Naive thymus-derived CD4-positive, alpha-beta T cell (primary cell): ENCODE results near the gene HOXD11. TPM values are rescaled to one million over a fixed set of nuclear protein-coding genes. Genes with fewer than 3 reads are reported as not detected.

Source experiments
- ATAC-seq: fragments of 150-1000 bp; cut with Tn5 transposase; 2 replicates; pipeline ENCODE4 v1.10.0; 2021; ENCODE audit warnings: mild to moderate bottlenecking, moderate library complexity
- CTCF ChIA-PET: fragments of 350-600 bp; sonication (Branson Sonifier 250); formaldehyde crosslinking; loops from one replicate; lab custom pipeline; 2021; ENCODE audit warnings: antibody characterized with exemption; lab: Charles Lee
- POLR2A ChIA-PET: fragments of 350-600 bp; sonication (Branson Sonifier 250); formaldehyde crosslinking; loops from one replicate; lab custom pipeline; 2021; ENCODE audit warnings: antibody characterized with exemption, inconsistent platforms; lab: Charles Lee
- DNase-seq, 9 donors: peaks; one replicate each; pipeline versions ENCODE4 v3.0.0 to v3.0.0-alpha.2; 2020 to 2022; ENCODE audit warnings: mixed read lengths in 1 of 9
- H3K27ac ChIP-seq: one replicate; pipeline ENCODE4 v1.7.0; 2013; ENCODE audit warnings: mild to moderate bottlenecking, low read depth, low read length, moderate library complexity
- H3K27me3 ChIP-seq, 2 donors: one replicate each; pipeline ENCODE4 v1.7.0; 2013; ENCODE audit warnings: low read length in 2 of 2, mild to moderate bottlenecking in 2 of 2, moderate library complexity in 2 of 2; ENCODE audit not compliant: control insufficient read depth in 2 of 2, insufficient read depth in 2 of 2
- H3K36me3 ChIP-seq, 3 experiments: 1 replicate in 2 of 3; 2 replicates in 1 of 3; pipeline ENCODE4 v1.7.0; 2013; ENCODE audit warnings: low read length in 3 of 3, mild to moderate bottlenecking in 3 of 3, moderate library complexity in 1 of 3; ENCODE audit not compliant: insufficient read depth in 3 of 3, control insufficient read depth in 2 of 3
- H3K4me1 ChIP-seq, 2 donors: one replicate each; pipeline ENCODE4 v1.7.0; 2013; ENCODE audit warnings: low read length in 2 of 2, mild to moderate bottlenecking in 2 of 2, moderate library complexity in 1 of 2; ENCODE audit not compliant: control insufficient read depth in 2 of 2, insufficient read depth in 2 of 2
- H3K4me3 ChIP-seq: 2 replicates; pipeline ENCODE4 v1.7.0; 2013; ENCODE audit warnings: mild to moderate bottlenecking, low read length
- H3K9me3 ChIP-seq, 3 experiments: 1 replicate in 2 of 3; 2 replicates in 1 of 3; pipeline ENCODE4 v1.7.0; 2013; ENCODE audit warnings: low read length in 3 of 3; ENCODE audit not compliant: control insufficient read depth in 2 of 3
- H3K27ac Mint-ChIP-seq, 9 donors: one replicate each; pipeline ENCODE4 v1.8.0; 2020 to 2022; ENCODE audit warnings: mixed read lengths in 9 of 9, mild to moderate bottlenecking in 8 of 9, moderate library complexity in 5 of 9, inconsistent platforms in 2 of 9
- H3K27me3 Mint-ChIP-seq, 5 donors: one replicate each; pipeline ENCODE4 v1.8.0; 2021 to 2022; ENCODE audit warnings: mixed read lengths in 5 of 5, mild to moderate bottlenecking in 1 of 5
- H3K36me3 Mint-ChIP-seq, 5 donors: one replicate each; pipeline ENCODE4 v1.8.0; 2020 to 2022; ENCODE audit warnings: mixed read lengths in 5 of 5, mild to moderate bottlenecking in 3 of 5, inconsistent platforms in 1 of 5
- H3K4me1 Mint-ChIP-seq, 7 donors: one replicate each; pipeline ENCODE4 v1.8.0; 2020 to 2022; ENCODE audit warnings: mixed read lengths in 7 of 7, mild to moderate bottlenecking in 3 of 7, inconsistent platforms in 1 of 7
- H3K4me3 Mint-ChIP-seq, 10 donors: one replicate each; pipeline ENCODE4 v1.8.0; 2020 to 2022; ENCODE audit warnings: mild to moderate bottlenecking in 10 of 10, mixed read lengths in 10 of 10, moderate library complexity in 6 of 10, inconsistent platforms in 2 of 10
- H3K9me3 Mint-ChIP-seq, 11 donors: one replicate each; pipeline ENCODE4 v1.8.0; 2020 to 2022; ENCODE audit warnings: mixed read lengths in 11 of 11, mild to moderate bottlenecking in 4 of 11, inconsistent platforms in 1 of 11, moderate library complexity in 1 of 11
- intact Hi-C, 2 donors: fragments of 100-400 bp; cut with micrococcal nuclease; formaldehyde crosslinking; loops; one replicate each; pipeline ENCODE4 v1.15.1; 2023
- polyA plus RNA-seq, 2 donors: library from polyadenylated mRNA; unstranded; fragments of 300-500 nt; fragmentation: Illumina TruSeq; gene quantifications; one replicate each; pipeline ENCODE4 v1.2.3, GENCODE V29; 2021
- total RNA-seq, 6 experiments: library from RNA in 5 of 6; stranded (reverse) in 5 of 6; gene quantifications; 1 replicate in 5 of 6; 2 replicates in 1 of 6; pipeline ENCODE4 v1.2.3 and lab custom pipeline; 2021 to 2026

The HOXD11 gene
- total and polyA plus RNA-seq, 7 experiments from 2014 or later = not detected

GRCh38 chr2:176117823-176118371 lies 10.8 kb downstream of the HOXD11 start:
- peaks cover 0 to 11% (median 4%) of the 10 kb centered on the region in 5 donors for H3K36me3 Mint-ChIP-seq
- Histone ChIP-seq H3K36me3 (no peaks in the 10 kb centered on the region), H3K4me3 (no peak overlapping the region), H3K27ac (no peak overlapping the region), H3K4me1 (peaks cover 0 to 8% of the 10 kb centered on the region in 2 donors), H3K9me3 (peaks cover 0 to 6% (median 0%) of the 10 kb centered on the region in 3 experiments), H3K27me3 (peaks cover 24 to 95% of the 10 kb centered on the region in 2 donors)
- ChIA-PET POLR2A (no interaction called here), CTCF (no interaction called here)
- DNase-seq (no peak), ATAC-seq (no peak)
- H3K4me1 Mint-ChIP-seq = peaks cover 0 to 13% (median 7%) of the 10 kb centered on the region in 7 donors
- peak overlapping the region in 1 of 9 donors; percentile 42 for H3K27ac Mint-ChIP-seq
- peaks cover 75 to 92% (median 76%) of the 10 kb centered on the region in 5 donors for H3K27me3 Mint-ChIP-seq
- peaks cover 2 to 49% (median 11%) of the 10 kb centered on the region in 11 donors for H3K9me3 Mint-ChIP-seq
- no peak overlapping the region for H3K4me3 Mint-ChIP-seq
- intact Hi-C loops = no loop called here

GRCh38 chr2:176118601-176119339 lies 11.7 kb downstream of the HOXD11 start:
- peak overlapping the region in 5 of 9 donors; percentile 37 to 76 (median 50) for H3K27ac Mint-ChIP-seq
- H3K27ac ChIP-seq = no peak overlapping the region
- peaks cover 0 to 4% (median 0%) of the 10 kb centered on the region in 3 experiments for H3K9me3 ChIP-seq
- H3K9me3 Mint-ChIP-seq = peaks cover 2 to 43% (median 8%) of the 10 kb centered on the region in 11 donors
- peaks cover 0 to 19% (median 11%) of the 10 kb centered on the region in 7 donors for H3K4me1 Mint-ChIP-seq
- POLR2A ChIA-PET = no interaction called here
- H3K36me3 ChIP-seq = no peaks in the 10 kb centered on the region
- ATAC-seq (no peak), DNase-seq (no peak)
- CTCF ChIA-PET = no interaction called here
- peaks cover 72 to 88% (median 74%) of the 10 kb centered on the region in 5 donors for H3K27me3 Mint-ChIP-seq
- peaks cover 0 to 15% of the 10 kb centered on the region in 2 donors for H3K4me1 ChIP-seq
- H3K27me3 ChIP-seq = peaks cover 24 to 92% of the 10 kb centered on the region in 2 donors
- peak overlapping the region in 3 of 10 donors; percentile 2 to 60 (median 29) for H3K4me3 Mint-ChIP-seq
- H3K36me3 Mint-ChIP-seq = peaks cover 0 to 11% (median 4%) of the 10 kb centered on the region in 5 donors
- intact Hi-C loops = no loop called here
- H3K4me3 ChIP-seq = no peak overlapping the region

GRCh38 chr2:176120364-176121189 lies 13.5 kb downstream of the HOXD11 start:
- intact Hi-C loops = loop anchor here (10.0 kb wide), 3 partner anchors 1214 to 1786 kb away; partner anchors contain the start of gene SP9 (in 1 of the 2)
- Mint-ChIP-seq H3K36me3 (peaks cover 0 to 11% (median 2%) of the 10 kb centered on the region in 5 donors), H3K4me1 (peaks cover 0 to 25% (median 14%) of the 10 kb centered on the region in 7 donors), H3K27me3 (peaks cover 75 to 90% (median 77%) of the 10 kb centered on the region in 5 donors), H3K9me3 (peaks cover 2 to 33% (median 6%) of the 10 kb centered on the region in 11 donors), H3K4me3 (peak overlapping the region in 5 of 10 donors; percentile 20 to 37 (median 30)), H3K27ac (peak overlapping the region in 4 of 9 donors; percentile 11 to 63 (median 34))
- peaks cover 0 to 15% of the 10 kb centered on the region in 2 donors for H3K4me1 ChIP-seq
- DNase-seq = no peak
- POLR2A ChIA-PET = interaction anchor here (0.7 kb wide), 1 partner anchor 24 kb away, joined by 3 read pairs; no protein-coding TSS in a partner anchor
- H3K4me3 ChIP-seq = no peak overlapping the region
- H3K27me3 ChIP-seq = peaks cover 15 to 88% of the 10 kb centered on the region in 2 donors
- H3K27ac ChIP-seq = no peak overlapping the region
- no peaks in the 10 kb centered on the region for H3K9me3 ChIP-seq
- no peaks in the 10 kb centered on the region for H3K36me3 ChIP-seq
- ATAC-seq = no peak
- CTCF ChIA-PET = interaction anchor here (0.7 kb wide), 1 partner anchor 533 kb away, joined by 3 read pairs; no protein-coding TSS in a partner anchor

GRCh38 chr2:176121190-176122051 lies 14.3 kb downstream of the HOXD11 start:
- CTCF ChIA-PET = interaction anchor here (1.2 kb wide), 1 partner anchor 11 kb away, joined by 3 read pairs; no protein-coding TSS in a partner anchor

GRCh38 chr2:176122052-176122682 lies 15.1 kb downstream of the HOXD11 start:
- no peaks in the 10 kb centered on the region for H3K9me3 ChIP-seq
- Mint-ChIP-seq H3K9me3 (peaks cover 0 to 22% (median 6%) of the 10 kb centered on the region in 11 donors), H3K4me1 (peaks cover 0 to 29% (median 15%) of the 10 kb centered on the region in 7 donors), H3K4me3 (peak overlapping the region in 9 of 10 donors; percentile 60 to 85 (median 76)), H3K27ac (peak overlapping the region in 1 of 9 donors; percentile 52), H3K36me3 (peaks cover 0 to 6% (median 2%) of the 10 kb centered on the region in 5 donors), H3K27me3 (peaks cover 77 to 88% (median 80%) of the 10 kb centered on the region in 5 donors)
- no peaks in the 10 kb centered on the region for H3K36me3 ChIP-seq
- H3K27ac ChIP-seq = no peak overlapping the region
- H3K4me1 ChIP-seq = peaks cover 0 to 15% of the 10 kb centered on the region in 2 donors
- H3K27me3 ChIP-seq = peaks cover 21 to 84% of the 10 kb centered on the region in 2 donors
- ChIA-PET CTCF (interaction anchor here (1.2 kb wide), 1 partner anchor 12 kb away, joined by 3 read pairs; no protein-coding TSS in a partner anchor), POLR2A (interaction anchor here (0.5 kb wide), 1 partner anchor 1009 kb away, joined by 4 read pairs; no protein-coding TSS in a partner anchor)
- no peak for DNase-seq
- H3K4me3 ChIP-seq = peak overlapping the region; percentile 33
- peak; percentile 31 for ATAC-seq
- intact Hi-C loops = loop anchor here (10.0 kb wide), 3 partner anchors 1213 to 1787 kb away; partner anchors contain the start of gene SP9 (in 1 of the 2)

More at GRCh38 chr2:176121190-176122051, 14.3 kb downstream of the HOXD11 start:
- peaks cover 0 to 25% (median 14%) of the 10 kb centered on the region in 7 donors for H3K4me1 Mint-ChIP-seq
- no peak overlapping the region for H3K27ac ChIP-seq
- ATAC-seq = no peak
- H3K4me3 Mint-ChIP-seq = peak overlapping the region in 8 of 10 donors; percentile 1 to 68 (median 35)
- peaks cover 15 to 88% of the 10 kb centered on the region in 2 donors for H3K27me3 ChIP-seq
- intact Hi-C loops = loop anchor here (10.0 kb wide), 3 partner anchors 1213 to 1787 kb away; partner anchors contain the start of gene SP9 (in 1 of the 2)
- peaks cover 0 to 11% (median 2%) of the 10 kb centered on the region in 5 donors for H3K36me3 Mint-ChIP-seq
- H3K9me3 Mint-ChIP-seq = peaks cover 2 to 30% (median 6%) of the 10 kb centered on the region in 11 donors
- DNase-seq = peak in 1 of 9 donors; percentile 21
- no peaks in the 10 kb centered on the region for H3K9me3 ChIP-seq
- peaks cover 77 to 89% (median 80%) of the 10 kb centered on the region in 5 donors for H3K27me3 Mint-ChIP-seq
- H3K36me3 ChIP-seq = no peaks in the 10 kb centered on the region
- POLR2A ChIA-PET = no interaction called here
- peak overlapping the region in 5 of 9 donors; percentile 11 to 63 (median 34) for H3K27ac Mint-ChIP-seq
- no peak overlapping the region for H3K4me3 ChIP-seq
- H3K4me1 ChIP-seq = peaks cover 0 to 15% of the 10 kb centered on the region in 2 donors
